SK-N-SH treated with all-trans-retinoic acid at 6 μM for 48 hours (cell line): ENCODE data around the gene PDE8A.

ENCODE experiments used
- ATAC-seq: fragments of 200-7000 bp; cut with Tn5 transposase; 3 replicates; pipeline ENCODE4 v1.9.1; 2020; ENCODE audit warnings: mild to moderate bottlenecking, moderate library complexity
- BACH2 ChIP-seq: fragments of 250-450 bp; sonication (Bioruptor Pico); IDR thresholded peaks from 2 replicates; pipeline ENCODE4 v1.9.0; 2021; ENCODE audit warnings: mild to moderate bottlenecking, borderline replicate concordance
- CSDC2 ChIP-seq: fragments of 250-450 bp; sonication (Bioruptor Pico); IDR thresholded peaks from 2 replicates; pipeline ENCODE4 v1.5.0; 2020; ENCODE audit warnings: mild to moderate bottlenecking, moderate library complexity
- ESRRG ChIP-seq: fragments of 250-450 bp; sonication (Bioruptor Pico); IDR thresholded peaks from 2 replicates; pipeline ENCODE4 v1.6.1; 2021; ENCODE audit warnings: mild to moderate bottlenecking
- GLIS3 ChIP-seq: fragments of 250-450 bp; sonication (Bioruptor Pico); IDR thresholded peaks from 2 replicates; pipeline ENCODE4 v1.5.0; 2020; ENCODE audit warnings: mild to moderate bottlenecking, moderate library complexity
- OSR1 ChIP-seq: fragments of 250-450 bp; sonication (Bioruptor Pico); IDR thresholded peaks from 2 replicates; pipeline ENCODE4 v1.8.0; 2022; ENCODE audit warnings: moderate library complexity, mild to moderate bottlenecking, inconsistent platforms
- PPARA ChIP-seq: fragments of 250-450 bp; sonication (Bioruptor Pico); IDR thresholded peaks from 2 replicates; pipeline ENCODE4 v1.5.0; 2020; ENCODE audit warnings: mild to moderate bottlenecking, borderline replicate concordance
- TOX ChIP-seq: fragments of 250-450 bp; sonication (Bioruptor Pico); IDR thresholded peaks from 2 replicates; pipeline ENCODE4 v1.8.0; 2021; ENCODE audit warnings: mild to moderate bottlenecking, moderate library complexity, borderline replicate concordance
- ZC3H10 ChIP-seq: fragments of 250-450 bp; sonication (Bioruptor Pico); IDR thresholded peaks from 2 replicates; pipeline ENCODE4 v1.5.1; 2021; ENCODE audit warnings: mild to moderate bottlenecking, moderate library complexity
- ZFP3 ChIP-seq: fragments of 250-450 bp; sonication (Bioruptor Pico); IDR thresholded peaks from 2 replicates; pipeline ENCODE4 v1.5.0; 2020; ENCODE audit warnings: mild to moderate bottlenecking, moderate library complexity
- ZFP30 ChIP-seq: fragments of 450-650 bp; formaldehyde crosslinking; IDR thresholded peaks from 2 replicates; pipeline ENCODE4 v1.5.0; 2022; ENCODE audit warnings: mild to moderate bottlenecking, moderate library complexity
- ZNF565 ChIP-seq: fragments of 450-650 bp; formaldehyde crosslinking; conservative IDR thresholded peaks from 2 replicates; pipeline ENCODE4 v1.5.0; 2020; ENCODE audit warnings: low read depth, mild to moderate bottlenecking, moderate library complexity
- ZNF70 ChIP-seq: fragments of 450-650 bp; formaldehyde crosslinking; IDR thresholded peaks from 2 replicates; pipeline ENCODE4 v1.5.0; 2020; ENCODE audit warnings: mild to moderate bottlenecking, moderate library complexity
- ZNF8 ChIP-seq: fragments of 450-650 bp; formaldehyde crosslinking; IDR thresholded peaks from 2 replicates; pipeline ENCODE4 v1.5.0; 2020; ENCODE audit warnings: mild to moderate bottlenecking, moderate library complexity
- TF ChIP-seq, protein P1 (sequence below): fragments of 250-450 bp; sonication (Bioruptor Pico); IDR thresholded peaks from 2 replicates; pipeline ENCODE4 v1.5.1; 2021; ENCODE audit warnings: mild to moderate bottlenecking, moderate library complexity
- TF ChIP-seq, protein P2 (sequence below): fragments of 250-450 bp; sonication (Bioruptor Pico); IDR thresholded peaks from 2 replicates; pipeline ENCODE4 v1.8.0; 2021; ENCODE audit warnings: low read depth, mild to moderate bottlenecking, moderate library complexity, borderline replicate concordance
- TF ChIP-seq, protein P3 (sequence below): fragments of 250-450 bp; sonication (Bioruptor Pico); IDR thresholded peaks from 2 replicates; pipeline ENCODE4 v1.5.0; 2020; ENCODE audit warnings: mild to moderate bottlenecking, moderate library complexity
- TF ChIP-seq, protein P4 (sequence below): fragments of 250-450 bp; sonication (Bioruptor Pico); IDR thresholded peaks from 2 replicates; pipeline ENCODE4 v1.8.0; 2020; ENCODE audit warnings: mild to moderate bottlenecking, moderate library complexity, borderline replicate concordance

The PDE8A gene

DNA sequence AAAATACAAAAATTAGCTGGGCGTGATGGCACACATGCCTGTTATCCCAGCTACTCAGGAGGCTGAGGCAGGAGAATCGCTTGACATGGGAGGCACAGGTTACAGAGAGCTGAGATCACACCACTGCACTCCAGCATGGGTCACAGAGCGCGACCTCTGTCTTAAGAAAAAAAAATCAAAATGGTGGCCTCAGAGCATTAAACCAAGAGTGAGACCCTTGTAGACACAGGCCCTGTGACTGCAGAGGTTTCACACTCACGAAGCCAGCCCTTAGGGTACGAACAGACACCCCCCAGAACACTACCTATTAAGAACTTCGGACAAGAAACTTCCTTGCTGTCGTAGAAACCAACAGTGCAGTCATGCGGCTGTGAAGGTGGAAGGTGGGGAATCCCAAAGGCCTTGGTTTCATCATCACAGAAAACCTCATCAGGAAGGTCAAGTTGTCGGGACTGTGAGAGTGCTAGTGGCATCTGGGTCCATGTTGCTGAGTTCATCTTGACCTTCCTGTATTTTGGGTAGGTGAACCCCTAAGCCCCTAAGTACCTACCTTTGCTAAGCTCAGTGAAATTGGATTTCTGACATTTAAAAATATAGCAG lies 4.8 kb upstream of the PDE8A start:
- no peak for ATAC-seq
- TF ChIP-seq BACH2 (CRISPR knock-in tag) = no peak
- no peak for TF ChIP-seq ZNF8
- TF ChIP-seq CSDC2 = no peak
- TF ChIP-seq ZC3H10 (CRISPR knock-in tag) = no peak
- no peak for TF ChIP-seq ZFP30 (CRISPR knock-in tag)
- no peak for TF ChIP-seq PPARA (CRISPR knock-in tag)
- TF ChIP-seq ZFP3 = no peak
- TF ChIP-seq, protein P1, sequence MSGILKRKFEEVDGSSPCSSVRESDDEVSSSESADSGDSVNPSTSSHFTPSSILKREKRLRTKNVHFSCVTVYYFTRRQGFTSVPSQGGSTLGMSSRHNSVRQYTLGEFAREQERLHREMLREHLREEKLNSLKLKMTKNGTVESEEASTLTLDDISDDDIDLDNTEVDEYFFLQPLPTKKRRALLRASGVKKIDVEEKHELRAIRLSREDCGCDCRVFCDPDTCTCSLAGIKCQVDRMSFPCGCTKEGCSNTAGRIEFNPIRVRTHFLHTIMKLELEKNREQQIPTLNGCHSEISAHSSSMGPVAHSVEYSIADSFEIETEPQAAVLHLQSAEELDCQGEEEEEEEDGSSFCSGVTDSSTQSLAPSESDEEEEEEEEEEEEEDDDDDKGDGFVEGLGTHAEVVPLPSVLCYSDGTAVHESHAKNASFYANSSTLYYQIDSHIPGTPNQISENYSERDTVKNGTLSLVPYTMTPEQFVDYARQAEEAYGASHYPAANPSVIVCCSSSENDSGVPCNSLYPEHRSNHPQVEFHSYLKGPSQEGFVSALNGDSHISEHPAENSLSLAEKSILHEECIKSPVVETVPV (CRISPR knock-in tag) = no peak
- TF ChIP-seq ZNF70 = no peak

DNA sequence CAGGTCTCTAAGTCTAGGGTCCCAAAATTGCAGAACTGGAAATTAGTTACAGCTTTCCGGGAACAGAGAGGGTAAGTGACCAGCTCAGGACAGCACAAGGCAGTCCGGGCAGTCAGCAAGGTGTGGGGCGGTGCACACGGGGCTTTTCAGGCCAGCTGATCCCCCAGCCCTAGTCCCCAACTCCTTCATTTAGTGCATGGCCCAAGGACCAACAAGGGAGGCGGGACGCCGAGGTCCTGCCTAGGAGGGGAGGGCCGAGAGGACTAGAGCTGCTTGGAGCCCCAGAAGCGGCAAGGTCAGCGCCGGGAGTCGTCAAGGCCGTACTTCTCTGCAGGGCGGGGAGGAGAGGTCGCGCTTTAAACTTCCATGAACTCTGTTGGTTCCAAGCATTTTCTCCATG lies 2.0 kb upstream of the PDE8A start:
- no peak for ATAC-seq
- TF ChIP-seq, protein P2, sequence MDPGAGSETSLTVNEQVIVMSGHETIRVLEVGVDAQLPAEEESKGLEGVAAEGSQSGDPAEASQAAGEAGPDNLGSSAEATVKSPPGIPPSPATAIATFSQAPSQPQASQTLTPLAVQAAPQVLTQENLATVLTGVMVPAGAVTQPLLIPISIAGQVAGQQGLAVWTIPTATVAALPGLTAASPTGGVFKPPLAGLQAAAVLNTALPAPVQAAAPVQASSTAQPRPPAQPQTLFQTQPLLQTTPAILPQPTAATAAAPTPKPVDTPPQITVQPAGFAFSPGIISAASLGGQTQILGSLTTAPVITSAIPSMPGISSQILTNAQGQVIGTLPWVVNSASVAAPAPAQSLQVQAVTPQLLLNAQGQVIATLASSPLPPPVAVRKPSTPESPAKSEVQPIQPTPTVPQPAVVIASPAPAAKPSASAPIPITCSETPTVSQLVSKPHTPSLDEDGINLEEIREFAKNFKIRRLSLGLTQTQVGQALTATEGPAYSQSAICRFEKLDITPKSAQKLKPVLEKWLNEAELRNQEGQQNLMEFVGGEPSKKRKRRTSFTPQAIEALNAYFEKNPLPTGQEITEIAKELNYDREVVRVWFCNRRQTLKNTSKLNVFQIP = no peak
- no peak for TF ChIP-seq ZC3H10 (CRISPR knock-in tag)
- TF ChIP-seq PPARA (CRISPR knock-in tag) = no peak
- TF ChIP-seq OSR1 (CRISPR knock-in tag) = no peak
- TF ChIP-seq BACH2 (CRISPR knock-in tag) = no peak
- TF ChIP-seq ZFP30 (CRISPR knock-in tag) = no peak
- TF ChIP-seq, protein P3, sequence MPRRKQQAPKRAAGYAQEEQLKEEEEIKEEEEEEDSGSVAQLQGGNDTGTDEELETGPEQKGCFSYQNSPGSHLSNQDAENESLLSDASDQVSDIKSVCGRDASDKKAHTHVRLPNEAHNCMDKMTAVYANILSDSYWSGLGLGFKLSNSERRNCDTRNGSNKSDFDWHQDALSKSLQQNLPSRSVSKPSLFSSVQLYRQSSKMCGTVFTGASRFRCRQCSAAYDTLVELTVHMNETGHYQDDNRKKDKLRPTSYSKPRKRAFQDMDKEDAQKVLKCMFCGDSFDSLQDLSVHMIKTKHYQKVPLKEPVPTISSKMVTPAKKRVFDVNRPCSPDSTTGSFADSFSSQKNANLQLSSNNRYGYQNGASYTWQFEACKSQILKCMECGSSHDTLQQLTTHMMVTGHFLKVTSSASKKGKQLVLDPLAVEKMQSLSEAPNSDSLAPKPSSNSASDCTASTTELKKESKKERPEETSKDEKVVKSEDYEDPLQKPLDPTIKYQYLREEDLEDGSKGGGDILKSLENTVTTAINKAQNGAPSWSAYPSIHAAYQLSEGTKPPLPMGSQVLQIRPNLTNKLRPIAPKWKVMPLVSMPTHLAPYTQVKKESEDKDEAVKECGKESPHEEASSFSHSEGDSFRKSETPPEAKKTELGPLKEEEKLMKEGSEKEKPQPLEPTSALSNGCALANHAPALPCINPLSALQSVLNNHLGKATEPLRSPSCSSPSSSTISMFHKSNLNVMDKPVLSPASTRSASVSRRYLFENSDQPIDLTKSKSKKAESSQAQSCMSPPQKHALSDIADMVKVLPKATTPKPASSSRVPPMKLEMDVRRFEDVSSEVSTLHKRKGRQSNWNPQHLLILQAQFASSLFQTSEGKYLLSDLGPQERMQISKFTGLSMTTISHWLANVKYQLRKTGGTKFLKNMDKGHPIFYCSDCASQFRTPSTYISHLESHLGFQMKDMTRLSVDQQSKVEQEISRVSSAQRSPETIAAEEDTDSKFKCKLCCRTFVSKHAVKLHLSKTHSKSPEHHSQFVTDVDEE = no peak

DNA sequence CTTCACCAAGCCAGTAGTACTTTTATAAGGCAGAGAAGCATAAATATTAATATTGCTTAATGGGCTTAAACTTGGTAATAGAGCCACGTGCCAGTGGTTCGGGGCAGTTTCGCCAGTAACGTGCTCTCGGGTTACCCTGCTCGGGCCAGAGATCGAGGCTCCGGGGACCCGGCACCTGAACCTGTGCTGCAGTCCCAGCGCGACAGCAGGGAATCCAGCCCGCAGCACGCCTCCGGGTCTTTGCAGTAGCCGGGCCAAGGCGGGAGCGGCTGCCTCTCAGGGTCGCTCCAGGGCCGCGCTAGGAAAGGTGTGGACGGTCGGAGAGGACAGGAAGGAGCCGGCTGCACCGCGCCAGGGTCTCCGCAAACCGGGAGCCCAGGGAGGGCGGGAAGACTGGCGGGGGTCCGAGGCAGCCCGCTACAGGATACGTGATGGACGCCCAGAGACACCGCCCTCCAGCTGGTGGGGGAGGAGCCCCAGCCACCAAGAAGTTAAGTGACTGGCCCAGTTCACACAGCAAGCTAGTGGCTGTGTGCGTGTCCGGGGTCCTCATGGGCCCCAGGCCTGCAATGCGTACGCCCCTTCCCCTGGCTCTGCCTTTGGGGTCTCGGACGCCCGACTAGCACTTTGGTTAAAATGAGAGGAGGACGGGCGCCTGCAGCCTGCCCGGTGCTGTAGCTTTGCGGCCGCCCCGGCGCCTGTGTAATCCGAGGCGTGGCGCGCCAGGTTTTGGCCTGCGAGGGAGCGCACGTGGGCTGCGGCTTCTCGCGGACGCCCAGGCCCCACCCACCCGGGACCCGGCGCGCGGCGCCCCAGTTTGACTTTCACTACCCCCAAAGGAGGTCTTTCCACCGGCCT lies 1.2 kb upstream of the PDE8A start:
- peak; percentile 86 for ATAC-seq
- no peak for TF ChIP-seq ESRRG (CRISPR knock-in tag)
- no peak for TF ChIP-seq OSR1 (CRISPR knock-in tag)
- TF ChIP-seq, all 23 proteins: peak for 0

DNA sequence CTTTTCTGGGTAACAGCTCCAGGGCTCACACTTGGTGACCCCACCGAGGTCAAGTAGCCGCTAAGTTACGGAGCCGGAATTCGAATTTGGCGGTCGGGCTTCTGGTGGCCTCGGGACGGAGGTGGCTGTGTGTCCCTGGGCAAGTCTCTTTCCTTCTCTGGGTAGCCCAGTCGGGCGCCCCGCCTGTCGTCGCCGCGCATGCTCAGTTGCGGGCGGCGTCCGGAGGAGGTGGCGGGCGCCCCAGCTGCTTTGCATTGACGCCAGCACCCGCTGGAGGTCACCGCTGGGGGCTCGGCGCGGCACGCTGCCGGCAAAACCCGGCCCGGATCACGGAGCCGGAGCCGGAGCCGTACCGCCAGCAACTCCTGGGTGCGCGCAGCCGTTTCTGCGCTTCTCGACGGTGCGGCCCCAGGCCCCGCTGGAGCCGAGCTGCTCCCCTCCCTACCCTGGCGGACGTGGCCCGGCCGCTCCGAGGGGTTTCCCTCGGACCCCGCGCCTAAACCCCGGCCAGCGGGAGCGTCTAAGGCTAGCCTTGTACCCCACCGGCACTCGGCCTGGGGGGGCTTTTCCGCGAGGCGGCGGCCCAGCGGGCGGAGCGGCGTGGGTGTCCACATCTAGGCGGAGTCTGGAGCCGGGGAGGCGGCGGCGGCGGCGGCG lies 474 bp upstream of the PDE8A start:
- TF ChIP-seq GLIS3 (CRISPR knock-in tag) (no peak), ZNF565 (no peak), ZNF8 (no peak), ZFP3 (peak; percentile 55; the same call in 1 of the 2 replicates), TOX (CRISPR knock-in tag) (no peak), BACH2 (CRISPR knock-in tag) (no peak)
- TF ChIP-seq, protein P4, sequence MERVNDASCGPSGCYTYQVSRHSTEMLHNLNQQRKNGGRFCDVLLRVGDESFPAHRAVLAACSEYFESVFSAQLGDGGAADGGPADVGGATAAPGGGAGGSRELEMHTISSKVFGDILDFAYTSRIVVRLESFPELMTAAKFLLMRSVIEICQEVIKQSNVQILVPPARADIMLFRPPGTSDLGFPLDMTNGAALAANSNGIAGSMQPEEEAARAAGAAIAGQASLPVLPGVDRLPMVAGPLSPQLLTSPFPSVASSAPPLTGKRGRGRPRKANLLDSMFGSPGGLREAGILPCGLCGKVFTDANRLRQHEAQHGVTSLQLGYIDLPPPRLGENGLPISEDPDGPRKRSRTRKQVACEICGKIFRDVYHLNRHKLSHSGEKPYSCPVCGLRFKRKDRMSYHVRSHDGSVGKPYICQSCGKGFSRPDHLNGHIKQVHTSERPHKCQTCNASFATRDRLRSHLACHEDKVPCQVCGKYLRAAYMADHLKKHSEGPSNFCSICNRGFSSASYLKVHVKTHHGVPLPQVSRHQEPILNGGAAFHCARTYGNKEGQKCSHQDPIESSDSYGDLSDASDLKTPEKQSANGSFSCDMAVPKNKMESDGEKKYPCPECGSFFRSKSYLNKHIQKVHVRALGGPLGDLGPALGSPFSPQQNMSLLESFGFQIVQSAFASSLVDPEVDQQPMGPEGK = peak; percentile 77; the same call in 1 of the 2 replicates
- TF ChIP-seq, all 23 proteins: peak for 2
- peak; percentile 83 for ATAC-seq
